ENCODE data around the gene CNGB1.
"Not testable (repeated sequence)": the region's sequence is repeated elsewhere in the genome, so short reads cannot be mapped to it uniquely, and the experiment has no call there.

CNGB1 gene

DNA sequence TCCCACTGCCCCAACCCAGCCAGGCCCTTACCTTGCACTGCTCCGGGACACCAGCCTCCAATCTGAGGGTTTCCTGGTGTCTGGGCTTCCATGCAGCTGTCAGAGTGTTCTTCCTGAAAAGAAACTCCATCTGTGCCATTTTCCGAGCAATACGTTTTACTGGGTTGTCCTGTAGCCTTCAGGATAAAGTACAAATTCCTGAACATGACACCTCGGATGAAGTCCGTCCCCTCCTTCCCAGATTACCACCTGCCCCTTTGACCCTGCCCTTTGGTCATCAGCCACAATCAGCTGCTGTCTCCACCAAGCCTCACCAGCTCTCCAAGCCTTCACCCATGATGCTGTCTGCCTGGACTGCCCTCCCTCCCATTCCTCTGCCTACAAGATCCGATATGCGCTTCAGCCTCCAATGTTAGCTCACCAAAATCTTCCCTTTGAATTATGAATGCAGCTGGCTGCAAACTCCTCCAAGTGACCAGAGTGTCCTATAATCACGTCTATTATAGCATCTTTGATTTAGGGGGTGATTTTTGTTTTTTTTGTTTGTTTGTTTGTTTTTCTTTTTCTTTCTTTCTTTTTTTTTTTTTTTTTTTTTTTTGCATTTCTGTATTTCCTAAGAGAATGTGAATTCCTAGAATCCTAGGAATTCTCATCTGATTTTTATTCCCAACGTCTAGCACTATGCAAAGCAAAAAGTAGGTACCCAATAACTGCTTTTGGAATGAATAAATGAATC is 108.1 kb downstream of the CNGB1 start:
- no peak for DNase-seq (ENCODE audit: low read depth in 2 of 2)

- no peak for DNase-seq (ENCODE audit: low read depth in 2 of 2)
Measured at GRCh38 chr16:57859331-57859730, 111.6 kb downstream of the CNGB1 start.

DNA sequence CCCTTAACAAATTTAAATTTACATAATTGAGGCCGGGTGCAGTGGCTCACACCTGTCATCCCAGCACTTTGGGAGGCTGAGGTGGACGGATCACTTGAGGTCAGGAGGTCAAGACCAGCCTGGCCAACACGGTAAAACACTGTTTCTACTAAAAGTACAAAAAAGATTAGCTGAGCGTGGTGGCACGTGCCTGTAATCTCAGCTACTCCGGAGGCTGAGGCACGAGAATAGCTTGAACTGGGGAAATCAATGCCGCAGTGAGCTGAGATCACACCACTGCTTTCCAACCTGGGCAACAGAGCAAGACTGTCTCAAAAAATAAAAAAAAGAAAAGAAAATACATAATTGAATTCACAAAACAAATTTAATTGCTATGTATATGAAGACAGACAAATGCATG is 112.3 kb downstream of the CNGB1 start:
- no peak for DNase-seq (ENCODE audit: low read depth in 2 of 2)

DNA sequence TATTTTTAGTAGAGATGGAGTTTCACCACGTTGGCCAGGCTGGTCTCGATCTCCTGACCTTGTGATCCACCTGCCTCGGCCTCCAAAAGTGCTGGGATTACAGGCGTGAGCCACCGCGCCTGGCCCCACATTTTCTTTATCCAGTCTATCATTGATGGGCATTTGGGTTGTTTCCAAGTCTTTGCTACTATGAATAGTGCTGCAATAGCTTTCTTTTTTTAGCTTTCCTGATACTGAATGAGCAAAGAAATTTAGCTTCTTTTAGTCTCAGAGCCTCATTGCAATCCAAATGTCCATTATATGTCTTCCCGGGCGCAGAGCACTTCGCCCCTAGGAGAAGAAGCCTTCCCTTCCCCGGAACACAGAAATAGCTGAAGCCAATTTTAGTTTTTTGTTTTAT is 112.9 kb downstream of the CNGB1 start:
- DNase-seq (ENCODE audit: low read depth in 2 of 2) = not testable (repeated sequence)

DNA sequence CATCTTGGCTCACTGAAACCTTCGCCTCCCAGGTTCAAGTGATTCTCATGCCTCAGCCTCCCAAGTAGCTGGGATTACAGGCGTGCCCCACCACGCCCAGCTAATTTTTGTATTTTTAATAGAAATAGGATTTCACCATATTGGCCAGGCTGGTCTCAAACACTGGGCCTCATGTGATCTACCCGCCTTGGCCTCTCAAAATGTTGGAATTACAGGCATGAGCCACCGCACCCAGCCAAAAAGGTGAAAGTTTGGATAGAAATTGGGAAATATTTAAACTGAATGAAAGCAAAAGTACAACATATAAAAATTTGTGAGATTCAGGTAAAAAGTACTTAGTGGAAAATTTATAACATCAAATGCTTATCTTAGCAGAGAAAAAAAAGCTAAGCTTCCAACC is 115.7 kb downstream of the CNGB1 start:
- no peak for DNase-seq (ENCODE audit: low read depth in 2 of 2)

DNA sequence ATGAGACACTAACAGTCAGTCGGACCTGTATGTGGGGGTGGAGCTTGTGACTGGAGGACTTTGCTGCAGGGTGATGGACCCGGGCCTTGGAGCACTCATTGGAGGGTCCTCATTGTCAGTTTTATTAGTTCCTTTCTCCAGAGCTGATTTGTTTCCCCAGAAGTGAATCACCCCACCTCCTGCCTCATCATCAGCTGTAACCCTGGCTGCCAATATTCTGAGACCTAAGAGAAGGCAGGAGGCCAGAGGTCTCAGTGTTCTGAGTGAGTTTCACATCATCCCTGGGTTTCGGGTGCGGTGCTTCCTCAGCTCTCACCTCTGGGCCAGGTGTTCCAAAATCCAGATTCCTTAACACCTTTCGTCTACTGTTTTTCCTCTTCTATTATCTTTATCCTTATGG is 118.7 kb downstream of the CNGB1 start:
- no peak for DNase-seq (ENCODE audit: low read depth in 2 of 2)

DNA sequence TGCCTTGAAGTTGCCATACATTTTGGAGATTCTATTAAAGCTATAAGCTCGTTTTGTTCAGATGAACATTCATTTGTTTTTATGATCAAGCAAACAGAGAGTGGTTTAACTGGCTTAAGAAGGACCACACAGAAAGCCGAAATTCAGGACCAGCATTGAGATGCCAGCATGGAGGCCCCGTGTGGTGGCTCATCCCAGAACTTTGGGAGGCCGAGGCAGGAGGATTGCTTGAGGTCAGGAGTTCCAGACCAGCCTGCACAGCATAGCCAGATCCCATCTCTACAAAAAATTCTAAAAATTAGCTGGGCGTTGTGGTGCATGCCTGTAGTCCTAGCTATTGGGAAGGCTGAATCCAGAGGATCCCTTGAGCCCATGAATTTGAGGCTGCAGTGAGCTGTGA is 122.7 kb downstream of the CNGB1 start:
- no peak for DNase-seq (ENCODE audit: low read depth in 2 of 2)

GRCh38 chr16:57846931-57847330 is 124.0 kb downstream of the CNGB1 start:
- DNase-seq (ENCODE audit: low read depth in 2 of 2) = not testable (repeated sequence)

GRCh38 chr16:57846078-57846697 is 124.7 kb downstream of the CNGB1 start:
- no peak for DNase-seq (ENCODE audit: low read depth in 2 of 2)

DNA sequence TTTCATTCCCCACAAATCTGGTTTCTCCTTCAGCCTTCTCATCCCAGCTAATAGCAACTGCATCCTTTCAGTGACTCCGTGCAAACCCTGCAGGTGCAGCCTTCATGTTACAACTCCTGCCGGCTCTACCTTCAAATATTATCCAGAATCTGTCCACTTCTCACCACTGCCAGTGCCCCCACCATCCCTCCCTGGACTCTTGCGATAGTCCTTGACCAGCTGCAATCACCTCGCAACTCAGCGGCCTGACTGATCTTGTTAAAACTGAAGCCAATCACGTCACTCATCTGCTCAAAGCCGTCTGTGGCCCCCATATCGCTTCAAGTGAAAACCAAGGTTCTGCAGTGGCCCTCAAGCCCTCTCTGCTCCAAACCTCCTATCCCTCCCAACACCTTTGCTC is 125.8 kb downstream of the CNGB1 start:
- DNase-seq (ENCODE audit: low read depth in 2 of 2) = no peak

DNA sequence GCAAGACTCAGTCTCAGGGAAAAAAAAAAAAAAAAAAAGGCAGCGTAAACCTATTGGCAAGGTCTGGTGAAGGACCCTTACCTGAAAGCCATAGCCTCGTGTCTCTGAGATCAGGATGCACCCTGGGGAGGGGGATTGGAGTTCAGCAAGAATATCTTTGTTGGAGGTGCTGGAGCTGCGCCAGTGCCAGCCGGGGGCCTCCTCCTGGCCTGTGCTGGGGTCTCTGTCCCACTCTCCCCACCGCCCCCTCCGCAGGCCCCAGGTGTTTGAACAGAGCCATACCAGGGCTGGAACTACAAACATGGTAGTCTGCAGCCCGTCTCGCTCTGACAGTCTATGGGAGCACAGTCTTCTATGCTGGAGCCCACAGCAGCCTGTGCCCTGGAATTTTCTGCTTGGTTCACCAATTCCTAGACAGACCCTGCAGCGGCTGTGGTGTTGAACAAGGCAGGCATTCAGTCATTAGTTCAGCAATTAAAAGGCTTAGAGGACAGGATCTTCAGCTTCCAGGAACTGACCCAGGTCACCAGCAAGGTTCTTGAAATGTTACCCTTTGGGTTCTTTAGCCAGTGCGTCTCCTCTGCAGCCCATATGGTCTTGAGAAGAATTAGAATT is 126.4 kb downstream of the CNGB1 start:
- DNase-seq (ENCODE audit: low read depth in 2 of 2) = no peak

DNA sequence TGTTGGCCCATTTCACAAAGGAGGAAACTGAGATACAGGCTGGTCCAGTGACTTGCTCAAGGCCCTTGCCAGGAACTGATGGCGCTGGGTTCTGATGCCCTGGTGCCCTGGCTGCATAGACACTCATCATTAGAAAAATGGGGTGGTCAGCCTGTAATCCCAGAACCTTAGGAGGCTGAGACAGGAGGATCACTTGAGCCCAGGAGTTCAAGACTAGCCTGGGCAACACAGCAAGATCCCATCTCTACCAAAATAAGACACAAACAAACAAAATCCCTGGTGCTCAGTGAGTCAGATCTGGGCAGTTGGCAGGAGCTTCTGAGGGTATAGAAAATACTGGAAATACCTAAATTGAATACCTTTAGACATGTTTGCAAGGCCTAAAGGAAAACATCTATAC is 127.5 kb downstream of the CNGB1 start:
- DNase-seq (ENCODE audit: low read depth in 2 of 2) = no peak

DNA sequence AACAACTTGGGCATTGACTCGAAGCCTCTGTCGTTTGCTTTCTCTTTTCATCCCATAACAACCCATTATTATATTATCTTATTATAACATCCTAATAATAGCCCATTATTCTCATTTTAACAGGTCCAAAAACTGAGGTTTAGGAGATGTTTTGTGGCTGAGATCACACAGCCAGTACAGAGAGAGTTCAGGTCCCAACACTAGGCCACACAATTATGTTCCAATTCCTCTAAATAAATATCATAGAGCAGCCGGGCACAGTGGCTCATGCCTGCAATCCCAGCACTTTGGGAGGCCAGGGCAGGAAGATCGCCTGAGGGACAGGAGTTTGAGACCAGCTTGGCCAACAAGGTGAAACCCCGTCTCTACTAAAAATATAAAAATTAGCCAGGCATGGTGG is 128.3 kb downstream of the CNGB1 start:
- no peak for DNase-seq (ENCODE audit: low read depth in 2 of 2)

- DNase-seq (ENCODE audit: low read depth in 2 of 2) = no peak
Measured at GRCh38 chr16:57840833-57841232, 130.1 kb downstream of the CNGB1 start.

GRCh38 chr16:57838161-57838560 is 132.8 kb downstream of the CNGB1 start:
- no peak for DNase-seq (ENCODE audit: low read depth in 2 of 2)

DNA sequence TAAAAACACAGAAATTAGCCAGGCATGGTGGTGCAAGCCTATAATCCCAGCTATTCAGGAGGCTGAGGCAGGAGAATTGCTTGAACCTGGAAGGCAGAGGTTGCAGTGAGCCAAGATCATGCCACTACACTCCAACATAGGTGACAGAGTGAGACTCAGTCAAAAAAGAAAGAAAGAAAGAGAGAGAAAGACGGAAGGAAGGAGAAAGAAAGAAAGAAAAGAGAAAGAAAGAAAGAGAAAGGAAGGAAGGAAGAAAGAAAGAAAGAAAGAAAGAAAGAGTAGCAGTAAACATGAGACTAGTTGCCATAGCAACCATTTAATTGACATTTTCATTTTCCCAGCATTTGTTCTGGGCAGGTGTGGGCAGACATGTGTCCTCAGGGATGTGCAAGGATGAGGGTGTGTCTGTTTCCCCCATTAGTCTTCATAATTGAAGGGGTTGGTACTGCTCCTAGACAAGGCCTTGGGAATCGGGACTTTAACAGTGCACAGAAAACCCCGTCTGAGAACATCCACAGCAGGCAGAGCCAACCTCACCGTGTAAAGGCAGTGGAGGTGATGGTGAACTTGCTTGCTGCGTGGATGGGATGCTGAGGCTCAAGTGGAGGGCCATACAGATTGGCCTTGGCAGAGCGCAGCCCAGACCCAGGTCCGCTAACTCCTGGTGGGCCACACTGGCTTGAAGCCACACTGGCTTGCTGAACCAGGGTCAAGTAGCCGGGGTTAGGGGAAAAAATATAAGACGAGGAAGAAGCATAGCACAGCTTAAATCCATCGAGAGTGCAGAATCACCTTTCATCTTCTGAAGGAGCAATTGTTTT is 133.4 kb downstream of the CNGB1 start:
- no peak for DNase-seq (ENCODE audit: low read depth in 2 of 2)

- DNase-seq (ENCODE audit: low read depth in 2 of 2) = not testable (repeated sequence)
Measured at GRCh38 chr16:57835439-57835838, 135.5 kb downstream of the CNGB1 start.

DNA sequence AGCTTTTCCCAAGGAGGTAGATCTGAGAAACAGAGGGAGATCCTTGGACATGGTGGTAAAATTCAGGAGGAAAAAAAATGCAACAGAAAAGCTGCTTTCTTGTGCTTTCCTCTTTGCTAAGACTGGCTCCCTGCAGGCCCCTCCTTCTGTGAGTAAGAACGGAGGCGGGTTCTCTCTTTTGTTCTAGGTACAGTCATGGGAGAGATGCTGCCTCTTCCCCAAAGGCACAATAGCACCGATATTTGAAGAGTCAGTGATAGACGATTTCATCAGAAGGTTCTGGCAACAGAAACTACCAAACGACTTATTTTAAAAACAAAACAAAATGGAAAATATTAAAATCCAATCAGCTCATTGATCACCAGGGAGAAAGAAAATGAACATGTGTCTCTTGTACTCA is 136.0 kb downstream of the CNGB1 start:
- DNase-seq (ENCODE audit: low read depth in 2 of 2) = no peak

All from stimulated activated CD4-positive, alpha-beta T cell treated with anti-CD3 and anti-CD28 coated beads, Interleukin-12 subunit alpha, Interleukin-12 subunit beta, amount 100 ng/mL, for 24 hours (primary cell).